Left renal pelvis (tissue), 4 donors: Measurements from ENCODE around the gene GSN. TPM values are rescaled to one million over a fixed set of nuclear protein-coding genes. Genes with fewer than 3 reads are reported as not detected.

ENCODE experiments used
- DNase-seq, 4 donors: peaks; one replicate each; pipeline ENCODE4 v3.0.0-alpha.2; 2013; ENCODE audit warnings: low read depth in 4 of 4, low spot score in 3 of 4
- polyA plus RNA-seq, 4 donors: library from polyadenylated mRNA; unstranded; fragments of 120-200 nt; gene quantifications; one replicate each; pipeline ENCODE4 v1.2.1, GENCODE V29; 2013; ENCODE audit not compliant: insufficient read length in 4 of 4

Gene GSN
- polyA plus RNA-seq, 4 donors = 120 to 264 (median 192) TPM

- DNase-seq = no peak
These were observed 72.9 kb downstream of the GSN start for GRCh38 chr9:121340676-121341392.

- no peak for DNase-seq
These were observed 76.2 kb downstream of the GSN start for GRCh38 chr9:121344184-121344583.

- no peak for DNase-seq
These were observed 77.1 kb downstream of the GSN start for GRCh38 chr9:121345070-121345469.

GRCh38 chr9:121348221-121348620 lies 80.3 kb downstream of the GSN start:
- DNase-seq = no peak

- DNase-seq = no peak
These were observed 81.0 kb downstream of the GSN start for GRCh38 chr9:121349009-121349408.

- no peak for DNase-seq
These were observed 82.1 kb downstream of the GSN start for GRCh38 chr9:121350036-121350435.

- DNase-seq = no peak
These were observed 83.1 kb downstream of the GSN start for GRCh38 chr9:121350993-121351561.

- DNase-seq = no peak
These were observed 85.5 kb downstream of the GSN start for GRCh38 chr9:121353241-121354061.

GRCh38 chr9:121354141-121354540 lies 86.2 kb downstream of the GSN start:
- no peak for DNase-seq

GRCh38 chr9:121354762-121355161 lies 86.8 kb downstream of the GSN start:
- DNase-seq = no peak

GRCh38 chr9:121357011-121357410 lies 89.0 kb downstream of the GSN start:
- no peak for DNase-seq

GRCh38 chr9:121358751-121359150 lies 90.8 kb downstream of the GSN start:
- DNase-seq = no peak

- DNase-seq = no peak
These were observed 91.7 kb downstream of the GSN start for GRCh38 chr9:121359351-121360294.

GRCh38 chr9:121360601-121361374 lies 92.8 kb downstream of the GSN start:
- DNase-seq = no peak

- DNase-seq = no peak
These were observed 95.1 kb downstream of the GSN start for GRCh38 chr9:121362813-121363621.

GRCh38 chr9:121363622-121363961 lies 95.6 kb downstream of the GSN start:
- no peak for DNase-seq

GRCh38 chr9:121364077-121364476 lies 96.1 kb downstream of the GSN start:
- DNase-seq = no peak

GRCh38 chr9:121364886-121365285 lies 96.9 kb downstream of the GSN start:
- DNase-seq = no peak

- no peak for DNase-seq
These were observed 97.6 kb downstream of the GSN start for GRCh38 chr9:121365564-121365963.
